ENCODE measurements around the gene NOTCH4.
"Not testable (repeated sequence)": the region's sequence is repeated elsewhere in the genome, so short reads cannot be mapped to it uniquely, and the experiment has no call there.

NOTCH4 gene

DNA sequence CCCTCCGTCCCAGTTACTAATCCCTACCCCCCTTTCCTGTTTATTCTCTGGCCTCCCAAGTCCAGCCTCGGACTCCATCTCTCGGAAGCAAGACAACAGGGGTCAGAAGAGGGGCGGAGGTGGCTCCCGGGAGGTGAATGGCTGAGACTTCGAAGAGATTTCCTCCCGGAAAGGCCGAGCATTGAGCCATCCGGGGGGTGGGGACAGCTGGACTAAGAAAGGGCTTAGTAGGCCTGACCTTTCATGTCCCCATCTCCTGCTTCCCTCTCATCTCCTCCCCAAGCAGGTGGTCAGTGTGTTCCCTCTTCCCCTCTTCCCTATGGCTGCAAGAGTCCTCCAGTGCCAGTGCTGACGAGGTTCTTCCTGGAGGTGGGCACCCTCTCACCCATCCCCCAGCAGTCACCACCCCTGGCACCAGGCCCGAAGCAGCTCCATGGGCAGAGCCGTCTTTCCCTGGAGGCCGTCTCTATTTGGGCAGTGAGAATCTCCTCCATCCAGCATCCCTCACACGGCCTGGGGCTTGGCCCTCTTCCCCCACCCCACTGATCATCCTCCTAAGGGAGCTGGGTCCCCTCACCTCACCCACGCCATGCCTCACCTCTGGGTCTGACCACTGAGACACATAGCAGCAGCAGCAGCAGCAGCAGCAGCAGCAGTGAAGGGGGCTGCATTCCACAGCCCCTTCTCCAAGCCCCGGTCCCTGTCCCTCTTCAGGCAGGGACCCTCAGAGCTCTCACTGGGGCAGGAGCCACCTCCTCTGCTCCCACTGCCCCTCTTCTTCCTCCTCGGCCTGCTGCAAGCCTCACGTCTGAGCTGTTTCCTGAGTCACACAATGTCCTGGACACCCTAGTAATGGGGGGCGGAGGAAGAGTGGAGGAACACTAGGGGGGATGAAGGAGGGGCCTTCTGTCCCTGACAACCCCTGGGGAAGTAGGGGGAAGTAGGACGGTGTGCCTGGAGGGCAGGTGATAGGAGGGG lies at the start of gene NOTCH4:
Gene NOTCH4, minus strand, starts transcription at position 810 of the 978 bp plus-strand sequence. Its CDS starts 139 bp downstream, at position 671.
- no peak for DNase-seq

DNA sequence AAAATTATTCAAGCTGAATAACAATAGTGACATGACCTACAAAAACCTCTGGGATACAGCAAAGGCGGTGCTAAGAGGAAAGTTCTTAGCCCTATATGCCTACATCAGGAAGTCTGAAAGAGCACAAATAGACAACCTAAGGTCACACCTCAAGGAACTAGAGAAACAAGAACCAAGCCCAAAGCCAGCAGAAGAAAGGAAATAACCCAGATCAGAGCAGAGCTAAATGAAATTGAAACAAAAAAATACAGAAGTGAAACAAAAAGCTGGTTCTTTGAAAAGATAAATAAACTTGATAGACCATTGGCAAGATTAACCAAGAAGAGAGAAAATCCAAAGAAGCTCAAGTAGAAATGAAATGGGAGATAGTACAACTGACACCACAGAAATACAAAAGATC lies 47.6 kb upstream of the NOTCH4 start:
- DNase-seq = peak; percentile 20

DNA sequence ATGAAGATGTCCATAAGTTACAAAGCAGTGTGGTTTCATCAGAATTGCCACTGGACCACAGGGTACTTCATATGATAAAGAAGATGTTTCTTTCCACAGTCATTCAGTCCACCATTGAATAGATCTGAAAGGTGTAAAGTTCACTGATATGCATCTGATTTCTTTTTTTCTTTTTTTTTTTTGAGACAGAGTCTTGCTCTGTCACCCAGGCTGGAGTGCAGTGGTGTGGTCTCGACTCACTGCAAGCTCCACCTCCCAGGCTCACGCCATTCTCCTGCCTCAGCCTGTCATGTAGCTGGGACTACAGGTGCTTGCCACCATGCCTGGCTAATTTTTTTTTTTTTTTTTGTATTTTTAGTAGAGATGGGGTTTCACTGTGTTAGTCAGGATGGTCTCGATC lies 44.6 kb upstream of the NOTCH4 start:
- not testable (repeated sequence) for DNase-seq

DNA sequence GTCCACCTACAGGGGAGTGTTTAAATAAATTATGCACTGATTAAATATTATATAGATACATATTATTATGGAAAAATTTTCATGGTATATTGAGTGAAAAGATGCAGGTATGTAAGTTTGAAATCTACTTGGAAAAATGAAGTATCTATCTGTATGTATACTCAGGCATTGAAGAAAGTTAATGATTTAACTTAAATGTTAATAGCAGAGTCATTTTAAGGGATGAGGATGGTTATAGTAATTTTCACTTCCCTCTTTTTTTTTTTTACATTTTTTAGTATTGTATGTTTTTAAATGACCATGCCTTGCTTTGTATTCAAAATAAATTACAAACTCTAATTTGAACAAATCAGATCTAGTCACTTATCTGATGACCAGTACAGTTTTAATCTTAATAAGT lies 43.2 kb upstream of the NOTCH4 start:
- DNase-seq = no peak

DNA sequence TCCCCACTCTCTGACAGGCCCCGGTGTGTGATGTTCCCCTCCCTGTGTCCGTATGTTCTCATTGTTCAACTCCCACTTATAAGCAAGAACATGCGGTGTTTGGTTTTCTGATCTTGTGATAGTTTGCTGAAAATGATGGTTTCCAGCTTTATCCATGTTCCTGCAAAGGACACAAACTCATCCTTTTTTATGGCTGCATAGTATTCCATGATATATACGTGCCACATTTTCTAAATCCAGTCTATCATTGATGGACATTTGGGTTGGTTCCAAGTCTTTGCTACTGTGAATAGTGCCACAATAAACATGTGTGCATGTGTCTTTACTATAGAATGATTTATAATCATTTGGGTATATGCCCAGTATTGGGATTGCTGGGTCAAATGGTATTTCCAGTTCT lies 33.4 kb upstream of the NOTCH4 start:
- not testable (repeated sequence) for DNase-seq

DNA sequence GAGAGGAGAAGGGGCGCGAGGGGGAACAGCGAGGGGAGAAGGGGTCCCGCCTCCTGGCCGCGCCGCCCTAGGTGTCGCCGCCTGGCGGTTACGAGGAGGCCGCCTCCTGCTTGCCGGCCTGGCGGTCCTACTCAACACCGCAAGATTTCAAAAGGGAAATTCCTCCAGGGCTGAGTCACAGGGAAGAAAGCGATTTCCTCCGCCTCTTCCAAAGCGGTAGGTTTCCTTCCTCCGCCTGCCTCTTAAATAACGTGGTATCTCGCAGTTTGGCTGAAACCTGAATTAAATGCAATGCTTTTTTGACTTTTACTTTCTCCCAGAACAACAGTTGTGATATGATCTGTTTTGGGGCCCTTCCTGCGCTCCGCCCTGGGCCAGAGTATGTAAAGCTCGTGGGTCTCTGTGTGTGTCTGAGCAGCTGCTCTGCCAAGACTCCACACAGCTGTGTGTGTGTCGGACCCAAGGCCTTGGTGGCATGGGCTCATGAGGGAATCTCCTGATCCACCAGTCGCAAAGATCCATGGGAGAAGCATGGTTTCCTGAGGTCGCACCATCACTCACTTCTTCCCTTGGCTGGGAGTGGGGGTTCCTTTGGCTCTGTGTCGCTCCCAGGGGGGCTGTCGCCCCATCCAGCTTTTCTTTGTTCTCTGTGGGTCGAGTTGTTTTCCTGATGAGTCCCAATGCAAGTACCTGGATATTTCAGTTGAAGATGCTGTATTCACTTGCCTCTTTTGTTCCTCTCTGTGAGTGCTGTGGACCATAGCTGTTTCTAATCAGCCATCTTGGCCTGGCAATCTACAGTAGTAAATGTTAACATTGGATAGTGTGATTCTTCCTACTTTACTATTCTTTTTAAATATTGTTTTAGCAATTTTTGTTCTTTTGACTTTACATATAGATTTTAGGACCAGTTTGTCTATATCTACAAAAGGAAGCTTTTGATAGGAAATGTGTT lies 31.6 kb upstream of the NOTCH4 start:
- peak; percentile 70 for DNase-seq

DNA sequence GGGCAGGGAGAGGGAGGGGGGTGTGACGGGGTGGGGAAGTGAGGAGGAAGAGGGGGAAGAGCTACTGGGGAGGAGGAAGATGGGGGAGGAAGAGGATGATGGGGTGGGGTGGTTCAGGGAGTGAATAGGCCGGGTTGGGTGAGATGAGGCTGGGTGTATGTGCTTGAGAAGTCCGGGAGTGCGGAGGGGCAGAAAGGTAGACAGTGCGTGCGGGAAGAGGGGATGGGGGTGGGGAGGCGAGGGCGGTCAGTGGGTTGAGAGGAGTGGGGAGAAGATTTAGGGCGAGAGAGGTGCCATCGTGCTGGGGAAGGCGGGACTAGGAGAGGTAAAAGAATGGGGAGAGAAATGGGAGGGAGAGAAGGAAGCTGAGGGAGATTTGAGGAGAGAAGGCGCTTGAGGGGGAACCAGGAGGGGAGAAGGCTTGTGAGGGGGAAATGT lies 30.9 kb upstream of the NOTCH4 start:
- no peak for DNase-seq

DNA sequence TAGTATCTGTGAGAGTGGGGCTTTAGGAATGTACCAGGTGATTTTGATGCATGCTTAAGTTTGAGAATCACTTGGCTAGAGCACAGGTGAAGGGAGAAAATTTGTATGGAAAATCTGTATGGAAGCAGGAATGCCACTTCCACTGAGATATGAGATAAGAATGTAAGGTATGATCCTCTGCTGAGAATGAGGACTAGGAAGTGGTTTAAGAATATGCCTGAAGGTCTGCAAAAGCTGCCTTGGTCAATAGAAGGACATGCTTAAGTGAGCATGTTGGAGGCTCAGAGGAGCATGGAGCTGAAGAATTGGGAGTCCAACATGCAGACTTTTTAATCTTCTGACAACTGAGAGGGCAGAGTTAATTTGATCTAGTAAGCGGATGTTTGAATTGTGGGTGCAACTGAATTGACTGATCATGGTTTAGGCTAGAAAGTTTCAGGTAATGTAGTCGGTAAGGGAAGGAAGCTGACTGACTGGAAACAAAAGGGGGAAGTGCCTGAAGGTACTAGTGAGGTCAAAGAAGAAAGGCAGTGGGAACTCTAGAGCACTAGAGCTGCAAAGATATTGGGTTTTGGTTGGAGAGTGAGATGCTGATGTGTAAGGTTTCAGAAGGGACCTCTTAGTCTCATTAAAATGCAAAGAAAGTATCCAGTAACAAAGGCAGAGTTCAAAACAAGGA lies 28.6 kb upstream of the NOTCH4 start:
- no peak for DNase-seq

DNA sequence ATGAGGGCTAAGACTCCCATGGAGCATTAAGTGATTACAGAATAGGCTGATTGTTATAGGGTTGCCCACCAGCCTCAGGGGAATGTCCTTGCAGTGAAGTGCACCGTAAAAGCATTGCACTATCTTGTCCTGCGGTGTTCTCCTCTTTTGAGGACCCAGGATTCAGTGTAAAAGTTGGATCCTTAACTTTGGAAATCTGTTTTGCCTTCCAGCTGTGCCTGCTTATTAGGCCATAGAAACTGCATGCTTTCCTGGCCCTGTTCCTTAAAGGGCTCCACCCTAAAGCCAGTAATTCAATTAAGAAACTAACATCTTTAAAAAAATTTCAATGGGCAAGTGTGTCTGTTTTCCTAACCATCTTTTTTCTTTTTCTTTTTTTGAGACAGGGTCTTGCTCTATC lies 25.4 kb upstream of the NOTCH4 start:
- DNase-seq = no peak

DNA sequence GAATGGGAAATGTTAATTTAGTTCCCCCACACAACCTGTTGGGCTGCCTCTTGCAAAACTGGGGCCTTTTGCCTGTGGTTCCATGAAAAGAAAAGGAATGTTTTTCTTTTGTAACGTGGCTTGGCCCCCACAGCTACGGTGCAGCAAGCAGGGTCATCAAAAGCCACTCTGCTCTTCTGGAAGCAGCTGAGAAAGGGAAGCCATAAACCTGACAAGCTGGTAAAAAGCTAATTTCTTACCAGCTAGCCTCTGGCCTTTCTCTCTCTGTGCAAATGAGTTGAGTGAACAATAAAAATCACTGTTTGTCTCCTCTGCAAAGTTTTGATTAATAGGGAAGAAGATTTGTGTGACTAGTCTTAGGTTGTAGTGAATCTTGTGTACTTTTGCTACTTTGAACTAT lies 23.5 kb upstream of the NOTCH4 start:
- DNase-seq = no peak

DNA sequence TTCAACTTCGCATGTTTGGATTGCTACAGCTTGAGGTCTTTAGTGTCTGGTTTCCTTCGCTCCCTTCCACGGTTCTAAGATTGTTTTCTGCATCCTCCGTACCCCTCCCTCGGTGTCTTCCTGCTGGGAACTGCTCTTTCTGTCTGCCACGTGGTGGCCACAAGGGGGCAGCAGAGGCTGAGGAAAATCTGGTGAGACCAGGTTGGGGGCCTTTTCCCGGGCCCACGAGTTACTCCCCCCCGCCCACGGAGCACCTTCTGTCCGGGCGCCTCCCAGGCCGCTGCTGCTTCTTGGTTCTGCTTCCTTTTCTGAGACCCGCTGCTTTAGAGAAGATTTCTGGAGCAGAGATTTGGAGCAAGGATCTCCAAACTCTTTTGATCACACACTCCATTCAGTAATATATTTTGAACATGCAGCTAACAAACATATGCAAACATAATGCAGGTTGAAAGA lies 21.1 kb upstream of the NOTCH4 start:
- DNase-seq = peak; percentile 78

DNA sequence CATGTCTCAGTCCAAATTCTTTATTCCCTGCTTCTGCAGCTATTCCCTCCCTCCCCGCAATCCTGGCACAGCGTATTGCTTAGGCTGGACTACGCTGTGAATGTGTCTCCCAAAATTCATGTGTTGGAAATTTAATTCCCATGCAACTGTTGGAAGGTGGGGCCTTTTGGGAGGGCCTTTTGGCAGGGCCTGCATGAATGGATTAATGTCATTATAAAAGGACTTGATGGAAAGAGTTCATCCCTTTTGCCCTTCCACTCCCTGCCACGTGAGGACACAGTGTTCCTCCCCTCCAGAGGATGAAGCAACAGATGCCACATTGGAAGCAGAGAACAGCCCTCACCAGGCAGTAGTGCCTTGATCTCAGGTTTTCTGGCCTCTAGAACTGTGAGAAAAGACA lies 20.4 kb upstream of the NOTCH4 start:
- DNase-seq = no peak

DNA sequence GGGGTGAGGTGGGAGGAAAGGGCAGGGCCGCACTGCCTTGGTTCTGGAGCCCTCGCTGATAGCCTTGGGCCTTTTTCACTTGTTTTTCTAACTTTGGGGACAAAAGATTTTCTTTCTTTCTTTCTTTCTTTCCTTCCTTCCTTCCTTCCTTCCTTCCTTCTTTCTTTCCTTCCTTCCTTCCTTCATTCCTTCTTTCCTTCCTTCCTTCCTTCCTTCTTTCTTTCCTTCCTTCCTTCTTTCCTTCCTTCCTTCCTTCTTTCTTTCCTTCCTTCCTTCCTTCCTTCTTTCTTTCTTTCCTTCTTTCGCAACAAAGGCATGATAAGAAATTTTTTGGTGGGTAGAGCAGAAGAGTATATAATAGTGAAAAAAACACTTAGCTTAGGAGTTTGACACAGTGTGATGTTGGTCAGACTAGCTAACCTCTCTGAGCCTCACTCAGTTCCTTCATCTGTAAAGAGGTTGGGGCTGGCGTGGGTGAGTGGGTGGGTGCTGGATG lies 18.5 kb upstream of the NOTCH4 start:
- DNase-seq = not testable (repeated sequence)

DNA sequence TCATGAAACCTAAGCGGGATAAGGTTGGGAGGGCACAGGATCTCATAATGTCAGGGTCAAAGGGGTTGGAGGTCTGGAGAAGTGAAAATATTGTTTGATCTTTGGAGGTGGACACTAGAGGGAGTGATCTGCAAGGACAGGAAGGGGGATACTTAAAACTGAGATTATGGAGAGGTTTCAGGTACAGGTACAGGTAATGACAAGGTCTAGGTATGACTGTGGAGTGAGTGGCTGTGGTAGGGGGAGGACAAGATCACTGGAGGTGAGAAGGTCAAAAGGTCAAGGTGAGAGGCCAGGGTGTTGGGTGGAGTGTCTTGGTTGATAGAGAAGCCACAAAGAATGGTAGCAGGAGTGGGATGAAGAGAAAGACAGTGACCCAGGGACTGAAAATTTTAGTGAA lies 16.8 kb upstream of the NOTCH4 start:
- no peak for DNase-seq

DNA sequence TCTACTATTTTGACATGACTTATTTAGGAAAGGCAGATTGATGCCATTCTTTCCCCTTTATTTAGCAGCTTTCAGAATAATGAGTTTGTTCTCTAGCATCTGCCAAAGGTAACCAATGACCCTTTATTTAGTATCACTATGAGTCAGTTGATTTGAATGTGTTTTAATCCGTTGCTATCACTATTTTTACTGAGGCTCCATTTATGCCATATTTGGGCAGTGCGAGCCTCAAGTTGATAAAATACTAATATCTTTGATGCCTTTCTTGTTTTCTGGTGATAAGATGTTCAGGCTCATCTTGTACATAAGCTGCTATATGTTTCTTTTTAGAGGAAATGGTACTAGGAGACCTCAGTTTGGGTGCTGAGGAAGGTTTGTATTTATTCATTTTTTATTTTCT lies 15.6 kb upstream of the NOTCH4 start:
- DNase-seq = no peak

DNA sequence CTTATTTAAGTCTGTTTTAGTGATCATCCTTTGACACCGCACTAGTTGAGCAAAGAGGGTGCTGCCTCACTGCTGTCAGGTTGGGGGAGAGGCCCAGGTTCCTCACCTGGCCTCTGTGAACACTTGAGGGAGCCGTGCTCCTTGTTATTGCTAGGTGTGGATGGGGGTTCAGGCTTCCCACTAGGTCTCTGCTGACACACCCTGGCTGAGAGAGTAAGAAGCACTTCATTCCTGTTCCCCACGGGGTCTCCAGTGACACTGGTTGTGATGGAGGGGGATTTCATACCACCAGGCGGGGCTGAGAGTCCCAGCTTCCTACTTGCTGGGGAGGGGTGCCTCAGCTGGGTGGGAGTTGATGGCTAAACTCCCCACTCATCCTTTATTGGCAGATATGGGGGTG lies 11.1 kb upstream of the NOTCH4 start:
- peak; percentile 10 for DNase-seq

DNA sequence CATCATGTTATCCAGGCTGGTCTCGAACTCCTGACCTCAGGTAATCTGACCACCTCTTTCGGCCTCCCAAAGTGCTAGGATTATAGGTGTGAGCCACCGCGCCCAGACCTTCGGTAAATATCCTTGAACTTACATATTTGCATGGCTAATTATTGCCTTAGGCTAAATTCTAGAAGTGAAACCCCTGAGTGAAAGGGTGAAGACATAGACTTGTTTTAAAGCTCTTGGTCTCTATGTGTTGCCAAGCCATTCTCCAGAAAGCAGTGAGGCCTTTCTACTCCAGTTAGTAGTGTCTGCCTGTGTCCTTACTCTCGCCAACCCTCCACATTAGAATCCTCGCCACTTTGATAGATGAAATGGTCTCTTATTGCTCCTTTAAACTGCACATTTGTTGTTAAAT lies 2.6 kb upstream of the NOTCH4 start:
- no peak for DNase-seq

DNA sequence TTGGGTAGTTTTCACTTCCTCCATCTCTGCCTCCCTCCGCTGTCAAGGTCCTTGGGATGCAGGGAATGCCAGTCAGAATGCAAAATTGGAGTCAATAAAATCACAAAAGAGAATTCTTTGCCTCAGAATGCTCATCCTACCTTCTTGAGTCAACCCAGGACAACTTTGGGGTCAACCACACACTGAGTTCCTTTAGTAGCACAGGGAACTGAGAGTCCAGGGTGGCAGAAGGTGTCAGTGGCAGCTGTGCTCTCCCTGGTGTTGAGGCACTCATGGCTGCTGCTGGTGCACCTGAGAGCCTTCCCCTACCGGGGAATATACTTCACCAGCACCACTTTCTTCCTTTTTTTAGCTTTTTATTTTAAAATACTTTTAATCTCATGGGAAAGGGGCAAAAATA lies 829 bp upstream of the NOTCH4 start:
- no peak for DNase-seq

DNA sequence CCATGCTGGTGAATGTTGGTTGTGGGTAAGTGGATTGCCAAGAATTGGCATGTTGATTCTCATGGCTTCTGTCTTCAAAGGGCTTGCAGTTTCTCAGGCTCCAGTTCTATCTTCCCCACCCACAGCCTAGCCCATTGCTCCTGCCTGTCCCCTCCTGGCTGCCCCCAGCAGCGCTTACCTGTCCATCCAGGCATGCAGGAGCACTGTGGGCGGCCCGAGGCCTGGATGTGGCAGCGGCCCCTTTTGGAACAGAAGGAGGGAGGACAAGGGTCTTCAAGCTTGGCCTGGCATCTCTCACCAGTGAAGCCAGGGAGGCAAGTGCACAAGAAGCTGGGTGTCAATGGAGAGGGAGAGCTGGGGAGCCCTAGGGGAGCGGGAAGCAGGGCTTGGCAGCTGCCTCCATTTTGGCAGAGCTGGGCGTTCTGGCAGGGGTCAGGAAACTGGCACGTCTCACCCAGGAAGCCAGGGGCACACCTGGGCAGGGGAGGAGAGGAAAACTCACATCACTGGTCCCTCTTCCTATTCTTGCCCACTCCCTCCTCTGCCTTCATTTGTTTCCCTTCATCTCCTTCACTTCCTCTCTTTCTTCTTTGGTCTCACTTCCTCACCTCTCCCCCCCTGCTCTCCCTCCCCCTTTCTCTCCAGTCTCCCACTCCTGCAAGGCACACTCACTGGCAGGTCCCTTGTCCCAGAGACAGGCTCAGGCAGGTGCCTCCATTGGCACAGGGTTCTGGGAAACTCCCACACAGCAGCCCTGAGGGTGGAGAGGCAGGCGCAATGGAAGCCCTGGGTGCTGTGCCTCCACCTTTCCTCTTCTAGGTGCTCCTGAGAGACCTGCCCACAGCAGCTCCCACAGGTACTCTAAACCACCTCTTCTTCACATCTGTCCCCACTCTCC lies 1.3 kb downstream of the NOTCH4 start:
- no peak for DNase-seq

DNA sequence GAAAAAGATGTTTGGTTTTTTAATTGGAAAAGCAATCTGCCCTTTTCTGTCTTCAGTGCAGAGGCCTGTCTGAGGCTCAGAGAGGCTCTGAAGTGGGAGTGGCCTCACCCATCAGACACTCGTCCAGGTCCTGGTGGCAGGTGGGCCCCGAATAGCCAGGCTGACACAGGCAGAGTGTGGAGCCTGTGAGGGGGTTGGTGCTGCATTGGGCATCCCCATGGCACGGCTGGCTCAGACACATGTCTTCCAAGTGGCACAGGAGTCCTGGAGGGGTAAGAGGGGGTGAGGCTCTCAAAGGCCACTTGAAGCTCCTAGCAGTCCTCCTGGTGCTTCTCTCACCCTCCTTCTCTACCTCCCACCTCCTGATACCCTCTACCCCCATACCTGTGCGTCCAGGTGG lies 3.8 kb downstream of the NOTCH4 start:
- no peak for DNase-seq

DNA sequence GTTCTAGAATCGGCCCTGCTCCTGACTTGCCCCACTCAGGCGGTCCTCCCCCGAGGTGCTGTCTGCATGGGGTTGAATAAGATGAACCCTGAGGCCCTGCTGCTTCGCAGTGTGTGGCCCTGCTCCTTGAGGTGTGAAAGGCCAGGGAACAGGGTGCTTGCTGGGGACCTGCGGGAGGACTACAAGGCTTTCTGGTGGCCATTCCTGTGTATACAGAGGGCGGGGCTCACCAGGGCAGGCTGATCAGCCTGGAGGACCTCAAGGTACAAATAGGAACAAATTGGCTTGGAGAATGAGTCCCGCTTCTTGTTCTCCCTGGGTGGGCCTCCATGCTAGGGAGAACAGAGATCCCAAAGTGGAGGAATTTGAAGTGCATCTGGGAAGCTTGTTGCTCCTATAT lies 5.7 kb downstream of the NOTCH4 start:
- DNase-seq = no peak

DNA sequence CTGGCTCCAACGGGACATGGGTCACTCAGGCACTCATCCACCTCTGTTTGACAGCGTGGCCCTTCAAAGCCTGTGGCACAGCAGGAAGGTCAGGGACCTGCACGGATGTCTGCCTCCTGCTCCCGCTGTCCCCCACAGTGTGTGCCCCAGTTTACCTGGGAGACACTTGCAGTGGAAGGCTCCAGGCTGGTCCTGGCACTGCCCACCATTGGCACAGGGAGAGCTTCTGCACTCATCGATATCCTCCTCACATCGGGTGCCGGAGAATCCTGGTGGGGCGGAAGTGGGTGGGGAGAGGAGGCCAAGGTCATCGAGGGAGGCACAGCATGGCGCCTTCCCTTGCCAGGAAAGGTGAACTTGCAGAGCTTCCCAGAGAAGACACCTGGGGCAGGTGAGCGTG lies 6.9 kb downstream of the NOTCH4 start:
- DNase-seq = no peak

Data from CD4-positive, alpha-beta T cell treated with Interleukin-10 for 1 hour (primary cell).